GM12891 (cell line): ENCODE results near the gene CARD9.

Experiments used
- DNase-seq: peaks from one replicate; pipeline ENCODE4 v3.0.0; 2011; ENCODE audit warnings: low spot score; ENCODE audit not compliant: insufficient read length
- FAIRE-seq: peaks from 2 replicates; lab custom pipeline; 2011; peaks lifted over from hg19 to GRCh38; lab: Jason Lieb, UNC
- PAX5 ChIP-seq: IDR thresholded peaks from 2 replicates; pipeline ENCODE4 v1.6.1; 2011; ENCODE audit warnings: low read length, moderate library complexity, mild to moderate bottlenecking; ENCODE audit not compliant: insufficient read depth, severe bottlenecking
- POLR2A ChIP-seq: IDR thresholded peaks from 2 replicates; pipeline ENCODE4 v1.6.1; 2011; ENCODE audit warnings: low read depth, low read length, control low read depth
- POLR2AphosphoS5 ChIP-seq: IDR thresholded peaks from 2 replicates; pipeline ENCODE4 v1.6.1; 2011; ENCODE audit warnings: low read depth, low read length, control low read depth
- POU2F2 ChIP-seq: IDR thresholded peaks from 2 replicates; pipeline ENCODE4 v1.6.1; 2011; ENCODE audit warnings: low read depth, mild to moderate bottlenecking, control low read depth, low read length, moderate library complexity
- SPI1 ChIP-seq: IDR thresholded peaks from 2 replicates; pipeline ENCODE4 v1.6.1; 2011; ENCODE audit warnings: low read depth, low read length, control low read depth
- TAF1 ChIP-seq: IDR thresholded peaks from 2 replicates; pipeline ENCODE4 v1.6.1; 2011; ENCODE audit warnings: low read depth, low read length, control low read depth

Gene CARD9

DNA sequence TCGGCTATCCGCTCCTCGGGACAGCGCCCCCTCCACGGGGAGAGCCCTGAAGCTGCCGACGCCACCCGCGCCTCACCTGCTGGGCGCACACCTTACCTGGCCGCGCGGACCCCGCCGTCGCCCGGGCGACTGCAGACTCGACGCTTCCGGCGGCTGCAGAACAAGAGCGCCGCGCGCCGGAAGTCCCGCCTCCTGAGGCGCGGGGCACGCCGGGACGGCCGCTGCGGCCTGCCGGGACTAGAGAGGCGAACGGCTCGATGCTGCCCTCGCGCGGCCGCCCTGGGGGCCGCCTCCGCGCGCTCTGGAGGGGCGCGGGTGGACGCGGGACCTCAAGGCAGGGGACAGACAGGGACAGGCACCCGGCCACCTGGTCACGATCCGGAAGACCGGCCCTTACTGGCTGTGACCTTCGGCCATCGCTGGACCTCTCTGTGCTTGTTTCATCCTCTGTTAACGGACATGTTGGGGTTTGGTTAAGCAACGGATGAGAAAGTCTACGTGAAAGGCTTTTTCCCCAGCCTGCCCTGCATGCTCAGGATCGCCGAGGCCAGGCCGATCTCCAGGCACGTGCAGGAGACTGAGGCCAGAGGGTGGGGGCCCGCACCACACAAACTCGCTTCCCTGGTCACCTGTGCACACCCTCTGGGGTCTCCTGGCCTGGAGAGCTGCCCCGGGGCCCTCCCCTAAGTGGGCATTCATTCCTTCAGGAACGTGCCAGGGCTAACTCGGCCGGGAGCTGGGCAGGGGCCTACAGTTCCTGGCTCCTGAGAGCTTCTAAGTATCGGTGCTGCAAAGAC, 26.8 kb upstream of the CARD9 start, which contains the start of gene SNAPC4:
SNAPC4 (minus strand) TSS at position 133 of the 797 bp plus-strand sequence. CDS start 1,742 bp downstream, outside the sequence.
- TF ChIP-seq TAF1 = peak; percentile 82
- TF ChIP-seq POLR2A = 0 out of 2 replicates have a peak, but pooled peaks have one; percentile 57
- TF ChIP-seq PAX5 = no peak
- TF ChIP-seq POLR2AphosphoS5 = peak; percentile 72
- no peak for TF ChIP-seq SPI1
- DNase-seq = peak; percentile 99
- peak; percentile 99 for FAIRE-seq

DNA sequence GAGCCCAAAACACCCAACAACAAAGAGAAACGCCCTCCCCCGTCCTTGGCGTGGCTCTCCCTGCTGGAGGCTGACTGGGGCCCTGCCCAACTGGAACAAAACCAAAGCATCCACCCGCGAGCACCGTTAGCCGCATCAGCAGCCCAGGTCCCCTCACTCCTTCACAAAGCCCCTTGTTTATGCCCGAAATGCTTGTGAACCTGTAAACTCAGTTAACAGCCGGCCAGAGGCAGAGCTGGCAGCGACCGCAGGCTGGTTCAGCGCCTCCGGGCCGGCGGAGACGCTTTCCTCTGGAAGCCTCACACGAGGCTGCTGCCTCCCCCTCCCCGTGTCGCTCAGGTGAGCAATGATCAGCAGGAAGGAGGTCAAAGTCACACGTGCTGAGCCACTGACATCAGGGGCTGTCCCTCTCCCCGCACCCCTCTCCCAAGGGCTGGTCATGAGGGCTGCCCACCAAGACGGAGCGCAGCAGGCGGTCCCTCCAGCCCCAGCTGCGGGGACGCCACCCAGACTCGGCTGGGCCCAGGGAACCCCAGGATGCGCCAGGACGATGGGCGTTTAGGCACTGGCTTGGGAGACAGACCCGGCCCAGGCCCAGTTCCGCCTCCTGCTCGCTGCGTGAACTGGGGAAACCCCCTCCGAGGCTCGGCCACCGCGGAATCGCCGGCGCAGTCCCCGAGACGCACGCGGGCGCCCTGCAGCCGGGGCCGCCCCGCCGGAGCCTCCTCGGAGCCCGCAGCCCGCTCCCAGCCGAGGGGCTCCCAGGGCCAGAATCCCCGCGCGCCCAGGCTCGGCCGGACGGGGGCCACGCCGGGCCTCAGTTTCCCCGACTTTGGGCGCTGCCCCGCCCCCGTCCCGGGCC, 25.9 kb upstream of the CARD9 start:
- DNase-seq = no peak
- peak; percentile 77 for FAIRE-seq
- TF ChIP-seq POLR2A (no peak; the same call in none of the 2 replicates), POU2F2 (no peak), SPI1 (peak; percentile 13; the same call in 1 of the 2 replicates), POLR2AphosphoS5 (no peak), TAF1 (no peak)

DNA sequence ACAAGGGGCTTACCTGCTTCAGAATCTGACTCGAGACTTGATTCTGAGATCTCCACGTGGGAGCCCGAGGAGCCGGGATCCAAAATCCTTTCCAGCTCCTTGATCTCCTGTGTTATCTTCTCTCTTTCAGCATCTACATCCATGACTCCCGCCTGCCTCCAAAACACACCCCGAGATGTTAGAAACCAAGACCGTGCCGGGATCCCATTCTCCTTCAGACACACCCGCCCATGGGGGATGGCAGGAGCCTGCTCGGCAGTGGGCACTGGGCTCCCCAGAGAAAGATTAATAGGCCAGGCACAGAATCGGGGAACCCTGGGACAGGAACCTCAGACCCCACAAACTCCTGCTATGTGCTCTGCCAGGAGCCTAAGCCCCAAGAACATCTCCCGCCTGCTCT, 24.8 kb upstream of the CARD9 start:
- FAIRE-seq (no peak), DNase-seq (no peak)
- TF ChIP-seq PAX5 = no peak
- no peak for TF ChIP-seq POLR2AphosphoS5
- no peak for TF ChIP-seq POLR2A
- no peak for TF ChIP-seq TAF1
- TF ChIP-seq SPI1 = no peak
- no peak for TF ChIP-seq POU2F2

DNA sequence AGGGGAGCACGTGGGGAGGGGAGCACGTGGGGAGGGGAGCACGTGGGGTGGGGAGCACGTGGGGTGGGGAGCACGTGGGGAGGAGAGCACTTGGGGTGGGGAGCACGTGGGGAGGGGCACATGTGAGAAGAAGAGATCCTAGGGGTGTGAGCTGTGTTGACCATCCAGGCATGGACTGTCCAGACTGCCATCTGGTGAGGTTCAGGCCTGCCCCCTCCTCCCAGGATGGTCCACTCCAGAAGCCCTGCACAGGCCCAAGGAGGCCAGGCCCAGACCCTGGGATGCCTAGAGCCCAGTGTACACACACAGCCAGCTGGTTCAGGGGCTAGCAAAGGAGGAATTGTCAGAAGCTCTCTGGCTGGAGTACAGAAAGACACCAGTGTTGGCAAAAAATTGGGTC, 24.2 kb upstream of the CARD9 start:
- no peak for DNase-seq
- no peak for TF ChIP-seq POLR2AphosphoS5
- no peak for TF ChIP-seq POLR2A
- TF ChIP-seq PAX5 = no peak
- no peak for TF ChIP-seq SPI1
- no peak for TF ChIP-seq POU2F2
- TF ChIP-seq TAF1 = no peak
- no peak for FAIRE-seq

DNA sequence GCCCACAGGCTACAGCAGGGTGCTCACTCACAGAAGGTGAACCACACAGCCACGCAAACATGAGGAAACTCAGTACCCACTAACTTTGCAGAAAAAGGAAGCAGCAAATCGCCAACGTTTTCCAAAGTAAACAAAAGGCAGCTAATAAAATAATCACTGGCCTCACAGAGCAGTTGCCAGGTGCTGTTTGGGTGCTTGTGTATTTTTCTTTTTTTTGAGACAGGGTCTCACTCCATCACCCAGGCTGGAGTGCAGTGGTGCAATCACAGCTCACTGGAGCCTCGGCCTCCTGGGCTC, 22.7 kb upstream of the CARD9 start:
- no peak for DNase-seq
- TF ChIP-seq SPI1 = no peak
- no peak for TF ChIP-seq POLR2AphosphoS5
- no peak for TF ChIP-seq POU2F2
- TF ChIP-seq TAF1 = no peak
- no peak for FAIRE-seq

DNA sequence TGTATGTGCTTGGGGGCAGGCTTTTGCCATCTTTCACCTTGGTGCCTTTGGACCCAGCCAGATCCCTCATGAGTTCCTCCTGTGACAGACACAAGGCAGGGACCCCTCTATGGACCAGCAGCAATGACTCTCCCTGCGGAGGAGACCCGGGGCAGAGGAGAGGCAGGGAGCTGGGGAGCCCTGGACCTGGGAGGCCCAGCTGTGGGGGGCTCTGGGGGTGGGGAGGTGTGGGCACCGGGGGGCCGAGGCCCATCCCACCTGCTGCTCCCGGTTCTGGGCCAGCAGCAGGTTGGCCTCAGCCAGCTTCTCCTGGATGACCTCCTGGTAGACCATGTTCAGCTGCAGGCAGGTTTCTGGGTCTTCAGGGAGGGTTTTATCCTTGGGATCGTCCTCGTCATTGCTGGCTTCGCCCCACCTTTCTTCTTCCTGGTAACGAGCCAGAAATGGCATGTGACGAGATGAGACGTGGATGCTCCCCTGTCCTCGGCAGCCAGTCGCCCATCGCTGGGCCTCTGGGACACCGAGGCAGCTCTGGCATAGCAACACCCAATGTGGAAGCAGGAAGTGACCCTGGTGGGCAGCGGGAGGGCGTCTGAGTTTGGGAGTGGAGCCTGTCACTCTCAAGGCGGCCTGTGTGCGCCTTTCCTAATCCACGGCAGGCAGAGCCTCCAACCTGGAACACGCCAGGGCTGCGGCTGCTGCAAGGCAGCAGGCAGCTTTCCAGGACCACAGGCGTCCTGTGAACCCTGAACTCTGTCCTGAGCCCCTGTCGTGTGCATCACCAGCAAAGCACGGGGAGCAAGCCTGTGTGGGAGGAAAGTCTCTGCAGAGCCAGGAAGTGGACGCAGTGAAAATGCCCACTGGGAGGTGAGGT, 22.1 kb upstream of the CARD9 start:
- TF ChIP-seq POLR2AphosphoS5 (peak; percentile 12; the same call in 1 of the 2 replicates), POU2F2 (no peak)
- DNase-seq = no peak
- FAIRE-seq = no peak

DNA sequence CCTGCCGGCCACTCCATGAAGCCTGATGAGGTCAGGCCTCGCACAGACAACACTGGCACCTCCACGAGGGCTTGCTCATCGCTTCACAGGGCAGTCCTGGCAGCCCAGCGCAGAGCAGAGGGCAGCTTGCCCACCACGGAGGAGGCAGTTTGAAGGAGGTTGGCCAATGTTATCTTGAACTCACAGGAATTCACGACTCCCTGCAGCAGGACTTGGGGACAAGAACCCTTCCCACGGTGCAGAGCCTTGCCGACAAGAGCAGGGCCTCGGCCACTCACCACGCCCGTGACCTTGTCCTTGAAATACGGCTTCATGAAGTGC, 21.5 kb upstream of the CARD9 start:
- DNase-seq (no peak), FAIRE-seq (no peak)
- TF ChIP-seq PAX5 (no peak), POLR2A (no peak), TAF1 (no peak), SPI1 (no peak), POLR2AphosphoS5 (no peak; the same call in 1 of the 2 replicates), POU2F2 (no peak)

DNA sequence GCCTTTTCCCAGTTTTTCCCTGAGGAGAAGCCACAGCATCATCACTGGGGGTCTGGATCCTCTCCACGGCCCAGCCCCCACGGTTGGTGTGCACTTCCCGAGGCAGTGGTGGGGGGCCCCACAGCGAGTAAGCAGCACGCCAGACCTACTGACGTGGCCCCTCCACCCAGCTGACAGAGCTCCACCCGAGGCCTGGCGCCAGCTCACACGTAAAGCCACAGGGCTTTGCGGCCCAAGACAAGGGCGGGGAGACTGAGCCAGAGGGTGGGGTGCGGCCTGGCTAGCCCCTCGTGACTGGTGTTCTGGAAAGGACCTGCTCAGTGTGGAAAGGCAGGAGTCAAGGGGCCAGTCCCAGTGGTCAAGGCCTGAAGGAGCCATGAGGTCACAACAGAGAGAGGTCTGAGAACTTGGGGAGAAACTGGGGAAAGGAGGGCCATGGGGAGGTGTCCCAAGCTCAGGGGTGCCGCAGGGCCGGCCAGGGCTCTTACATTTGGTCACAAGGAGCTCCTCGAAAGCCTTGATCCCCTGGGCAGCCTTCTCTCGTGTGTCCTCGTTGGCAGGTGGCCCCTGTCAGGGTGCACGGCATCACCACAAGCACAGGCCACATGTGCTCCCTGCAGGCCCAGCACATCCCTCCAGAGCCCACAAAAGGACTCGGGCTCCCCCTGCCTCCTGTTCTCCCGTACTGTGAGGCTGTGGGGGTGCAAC, 21.0 kb upstream of the CARD9 start:
- DNase-seq (no peak), FAIRE-seq (no peak)
- TF ChIP-seq POLR2AphosphoS5 (0 out of 2 replicates have a peak, but pooled peaks have one; percentile 12), PAX5 (no peak), POLR2A (no peak)

DNA sequence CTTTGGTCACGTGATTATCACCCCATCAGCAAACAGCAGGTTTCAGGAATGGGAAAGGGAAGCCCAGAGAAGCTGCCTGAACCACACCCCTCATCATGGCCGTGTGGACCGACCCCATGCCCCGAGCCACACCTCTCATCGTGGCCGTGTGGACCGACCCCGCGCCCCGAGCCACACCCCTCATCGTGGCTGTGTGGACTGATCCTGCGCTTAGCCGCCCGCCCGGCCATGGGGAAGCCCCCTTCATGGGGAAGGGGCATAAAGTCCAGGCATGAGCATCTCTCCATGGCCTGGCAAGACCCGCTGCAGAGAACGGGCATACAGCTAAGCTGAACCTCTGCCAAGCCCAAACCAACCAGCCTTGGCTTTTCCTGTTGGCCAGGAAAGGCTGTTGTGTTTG, 20.1 kb upstream of the CARD9 start:
- no peak for TF ChIP-seq SPI1
- TF ChIP-seq TAF1 = no peak
- no peak for TF ChIP-seq POLR2AphosphoS5
- TF ChIP-seq POLR2A = no peak
- TF ChIP-seq POU2F2 = no peak
- TF ChIP-seq PAX5 = no peak
- DNase-seq (no peak), FAIRE-seq (no peak)
